HepG2 (cell line): Measurements from ENCODE around the gene NFE2L2. TPM values are rescaled to one million over a fixed set of nuclear protein-coding genes. Genes with fewer than 3 reads are reported as not detected.

Experiments used
- ATAC-seq: fragments of 200-7000 bp; cut with Tn5 transposase; 3 replicates; pipeline ENCODE4 v1.9.1; 2020; ENCODE audit warnings: mild to moderate bottlenecking, moderate library complexity
- BruUV-seq: library from RNA; stranded (reverse); fragments of 400-500 nt; replicated peaks from 2 replicates; lab custom pipeline; 2021; lab: Mats Ljungman, UMichigan
- CTCF ChIA-PET: fragments of 300-600 bp; formaldehyde crosslinking; extraction: SDS; loops from one replicate; lab custom pipeline; 2021; ENCODE audit warnings: low total read pairs, inconsistent platforms, low intra/inter-chr PET ratio; lab: Yijun Ruan, JAX
- POLR2A ChIA-PET: fragments of 350-600 bp; sonication (Branson Sonifier 250); formaldehyde crosslinking; loops from one replicate; lab custom pipeline; 2020; ENCODE audit warnings: antibody characterized with exemption, inconsistent platforms; lab: Yijun Ruan, JAX
- DNase-seq: peaks from one replicate; pipeline ENCODE4 v3.0.0-alpha.2; 2015; ENCODE audit warnings: low spot score
- FAIRE-seq: peaks from 3 replicates; lab custom pipeline; 2011; peaks lifted over from hg19 to GRCh38; lab: Jason Lieb, UNC
- H2AFZ ChIP-seq: one replicate; pipeline ENCODE4 v1.6.1; 2011; ENCODE audit warnings: low read length, inconsistent platforms
- H3K27ac ChIP-seq: fragments of 300-600 bp; 3 replicates; pipeline ENCODE4 v1.8.0; 2011; ENCODE audit warnings: mixed run types, mild to moderate bottlenecking, mixed read lengths, low read length, inconsistent platforms; ENCODE audit not compliant: insufficient read depth; ENCODE audit errors: extremely low read length
- H3K27me3 ChIP-seq, 2 experiments: fragments of 200-600 bp in 1 of 2; 2 replicates in 1 of 2; 3 replicates in 1 of 2; pipeline versions ENCODE4 v1.6.0 to v1.8.0; 2011; ENCODE audit warnings: low read length in 2 of 2, mild to moderate bottlenecking in 2 of 2, moderate library complexity in 2 of 2, inconsistent platforms in 1 of 2; ENCODE audit not compliant: insufficient read depth in 2 of 2, control insufficient read depth in 1 of 2
- H3K36me3 ChIP-seq, 2 experiments: fragments of 200-600 bp in 1 of 2; replicated peaks in 1 of 2; 2 replicates in 1 of 2; 3 replicates in 1 of 2; pipeline versions ENCODE4 v1.5.1 to v1.8.0; 2011; ENCODE audit warnings: low read length in 2 of 2, inconsistent platforms in 1 of 2; ENCODE audit not compliant: insufficient read depth in 2 of 2, control insufficient read depth in 1 of 2
- H3K4me1 ChIP-seq: 2 replicates; pipeline ENCODE4 v1.5.1; 2012; ENCODE audit warnings: low read length, inconsistent platforms; ENCODE audit not compliant: insufficient read depth
- H3K4me2 ChIP-seq: 2 replicates; pipeline ENCODE4 v1.6.0; 2011; ENCODE audit warnings: low read depth, low read length, inconsistent platforms
- H3K4me3 ChIP-seq, 3 experiments: fragments of 200-600 bp in 1 of 3; sonication (generic), shearing (Covaris generic) in 1 of 3; replicated peaks in 1 of 3; 2 replicates each; pipeline ENCODE4 v1.5.1; 2011 to 2016; ENCODE audit warnings: low read length in 3 of 3, inconsistent platforms in 2 of 3, low read depth in 2 of 3, mild to moderate bottlenecking in 2 of 3, control low read depth in 1 of 3, mixed read lengths in 1 of 3; ENCODE audit not compliant: insufficient read depth in 1 of 3
- H3K79me2 ChIP-seq: one replicate; pipeline ENCODE4 v1.6.1; 2011; ENCODE audit warnings: low read length, inconsistent platforms; ENCODE audit not compliant: insufficient read depth
- H3K9ac ChIP-seq: 2 replicates; pipeline ENCODE4 v1.6.0; 2011; ENCODE audit warnings: mild to moderate bottlenecking, low read depth, low read length, inconsistent platforms; ENCODE audit not compliant: insufficient read depth
- H3K9me3 ChIP-seq: 2 replicates; pipeline ENCODE4 v1.5.1; 2012; ENCODE audit warnings: mild to moderate bottlenecking, low read length
- H4K20me1 ChIP-seq: 2 replicates; pipeline ENCODE4 v1.6.0; 2011; ENCODE audit warnings: inconsistent platforms, mild to moderate bottlenecking, low read length, moderate library complexity; ENCODE audit not compliant: insufficient read depth
- DMAP1 ChIP-seq: IDR thresholded peaks from 2 replicates; pipeline ENCODE4 v1.6.1; 2016
- KLF16 ChIP-seq, 2 experiments: sonication (generic) in 1 of 2; formaldehyde crosslinking in 1 of 2; IDR thresholded peaks; 2 replicates each; pipeline versions ENCODE4 v1.6.1 to v1.8.0; 2016 to 2023; ENCODE audit warnings: missing genetic modification reagents in 2 of 2, missing compliant biosample characterization in 1 of 2
- MIER3 ChIP-seq: IDR thresholded peaks from 2 replicates; pipeline ENCODE4 v1.6.1; 2016; ENCODE audit warnings: missing compliant biosample characterization, borderline replicate concordance
- NCOA2 ChIP-seq: sonication (generic); formaldehyde crosslinking; IDR thresholded peaks from 2 replicates; pipeline ENCODE4 v1.8.0; 2022; ENCODE audit warnings: inconsistent platforms
- NFATC3 ChIP-seq: sonication (generic); formaldehyde crosslinking; IDR thresholded peaks from 2 replicates; pipeline ENCODE4 v1.5.1; 2020; ENCODE audit warnings: mild to moderate bottlenecking, missing genetic modification reagents
- RAD51 ChIP-seq: fragments of 450-650 bp; IDR thresholded peaks from 2 replicates; pipeline ENCODE4 v1.6.1; 2016; ENCODE audit warnings: borderline replicate concordance
- RBM22 ChIP-seq: fragments of 200-400 bp; formaldehyde crosslinking; optimal IDR thresholded peaks from 2 replicates; pipeline ENCODE3; 2017; ENCODE audit warnings: mild to moderate bottlenecking, low read length, moderate library complexity
- SAP130 ChIP-seq: IDR thresholded peaks from 2 replicates; pipeline ENCODE4 v1.6.1; 2016; ENCODE audit warnings: low read depth
- SMARCC2 ChIP-seq: fragments of 450-650 bp; IDR thresholded peaks from 2 replicates; pipeline ENCODE4 v1.6.1; 2017; ENCODE audit warnings: antibody characterized with exemption, mild to moderate bottlenecking
- SSRP1 ChIP-seq: IDR thresholded peaks from 2 replicates; pipeline ENCODE4 v1.6.1; 2016; ENCODE audit warnings: control low read depth
- TEAD2 ChIP-seq: sonication (generic); formaldehyde crosslinking; IDR thresholded peaks from 2 replicates; pipeline ENCODE4 v1.9.0; 2021; ENCODE audit warnings: missing genetic modification reagents
- ZNF101 ChIP-seq: sonication (generic); formaldehyde crosslinking; IDR thresholded peaks from 2 replicates; pipeline ENCODE4 v1.4.0; 2020; ENCODE audit warnings: mild to moderate bottlenecking, low read depth, missing genetic modification reagents, borderline replicate concordance
- ZNF160 ChIP-seq: sonication (generic); formaldehyde crosslinking; IDR thresholded peaks from 2 replicates; pipeline ENCODE4 v1.8.0; 2022; ENCODE audit warnings: mild to moderate bottlenecking, inconsistent platforms, missing genetic modification reagents
- ZNF317 ChIP-seq: sonication (generic); formaldehyde crosslinking; IDR thresholded peaks from 2 replicates; pipeline ENCODE4 v1.5.0; 2020; ENCODE audit warnings: mild to moderate bottlenecking, missing genetic modification reagents
- ZNF839 ChIP-seq: sonication (generic); formaldehyde crosslinking; IDR thresholded peaks from 2 replicates; pipeline ENCODE4 v1.4.0; 2020; ENCODE audit warnings: missing genetic modification reagents, mild to moderate bottlenecking, borderline replicate concordance
- WGBS: methylation state at CpG from one replicate; pipeline ENCODE4 v1.1.6; 2017; ENCODE audit warnings: low lambda C conversion rate; 5-methylcytosine and 5-hydroxymethylcytosine counted together
- in situ Hi-C: cut with HindIII; loops from 2 replicates; pipeline ENCODE4 v1.10.0; 2017; ENCODE audit warnings: low pct_unique_long_range_greater_than_20kb; ENCODE audit not compliant: extremely low pct_ligation_motif_present
- intact Hi-C: fragments of 100-400 bp; cut with micrococcal nuclease; formaldehyde crosslinking; loops from one replicate; pipeline ENCODE4 v1.10.0; 2022; ENCODE audit not compliant: unreplicated experiment
- polyA plus RNA-seq, 8 experiments: library from polyadenylated mRNA; depleted of rRNA in 3 of 8; stranded (reverse) in 7 of 8; unstranded in 1 of 8; fragments of >200 nt; fragmentation: Illumina TruSeq in 4 of 8; extraction: Trizol in 4 of 8; gene quantifications; 2 replicates each; pipeline versions ENCODE4 v1.2.1 to v1.2.3, GENCODE V29; 2011 to 2016; ENCODE audit warnings: low read depth in 4 of 8, missing spikeins in 1 of 8, mixed read lengths in 1 of 8; ENCODE audit not compliant: insufficient read depth in 1 of 8
- total RNA-seq, 5 experiments: library from RNA; depleted of rRNA; stranded (reverse); fragments of >200 nt; fragmentation: Illumina TruSeq; extraction: Trizol; gene quantifications; 2 replicates each; pipeline ENCODE4 v1.2.3, GENCODE V29; 2016; ENCODE audit warnings: low read depth in 1 of 5

The NFE2L2 gene
- total and polyA plus RNA-seq, 2 of the 13 experiments (the other 11 are each of a cell fraction or from before 2014, with no cell fraction given) = 84.6 to 215 TPM

DNA sequence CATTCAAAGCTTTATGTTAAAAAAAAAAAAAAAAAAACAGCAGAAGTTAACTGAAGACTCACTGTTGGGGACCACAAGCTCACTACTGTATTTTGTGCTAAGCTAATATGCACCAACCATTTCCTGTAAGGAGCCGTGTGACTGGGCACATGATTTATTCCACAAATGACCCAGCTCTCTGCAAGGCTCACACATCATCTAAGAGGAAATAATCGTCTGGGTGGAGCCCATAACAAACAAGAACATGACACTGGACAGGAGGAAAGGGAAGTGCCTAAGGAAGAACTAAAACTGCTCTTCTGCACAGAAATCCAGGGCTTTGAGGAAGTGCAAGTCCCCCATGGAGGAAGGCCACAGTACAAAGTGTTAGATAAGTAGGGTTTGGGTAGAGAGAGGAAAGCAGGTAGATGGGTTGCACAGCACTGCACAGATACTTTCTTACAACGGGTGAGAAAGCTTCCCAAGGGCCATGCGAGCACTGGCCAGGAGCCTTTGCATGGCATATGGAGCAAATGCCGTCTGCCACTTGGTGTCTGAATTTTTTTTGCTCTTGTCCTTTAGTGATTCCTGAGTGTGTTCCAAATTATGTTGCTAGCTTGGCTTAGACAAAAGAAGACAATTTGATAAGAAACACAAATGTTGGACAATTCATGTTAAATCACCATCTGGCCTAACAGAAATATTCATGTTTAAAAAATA is 24.4 kb downstream of the NFE2L2 start (continued):
- no peak for TF ChIP-seq NFATC3
- TF ChIP-seq SAP130 (CRISPR knock-in tag) = 0 out of 2 replicates have a peak, but pooled peaks have one; percentile 13
- TF ChIP-seq ZNF101 (CRISPR knock-in tag) = no peak
- no peak for TF ChIP-seq ZNF317 (CRISPR knock-in tag)
- TF ChIP-seq RAD51 = 0 out of 2 replicates have a peak, but pooled peaks have one; percentile 7
- no peak for TF ChIP-seq ZNF839 (CRISPR knock-in tag)
- TF ChIP-seq DMAP1 (CRISPR knock-in tag) = no peak
- TF ChIP-seq MIER3 (CRISPR knock-in tag) = 0 out of 2 replicates have a peak, but pooled peaks have one; percentile 22
- TF ChIP-seq SMARCC2 = no peak
- peak; percentile 89; the same call in 1 of the 2 replicates for TF ChIP-seq SSRP1 (CRISPR knock-in tag)
- no peak for TF ChIP-seq TEAD2 (CRISPR knock-in tag)
- no peak for TF ChIP-seq ZNF160 (CRISPR knock-in tag)
- TF ChIP-seq NCOA2 (CRISPR knock-in tag) = 0 out of 2 replicates have a peak, but pooled peaks have one; percentile 16

DNA sequence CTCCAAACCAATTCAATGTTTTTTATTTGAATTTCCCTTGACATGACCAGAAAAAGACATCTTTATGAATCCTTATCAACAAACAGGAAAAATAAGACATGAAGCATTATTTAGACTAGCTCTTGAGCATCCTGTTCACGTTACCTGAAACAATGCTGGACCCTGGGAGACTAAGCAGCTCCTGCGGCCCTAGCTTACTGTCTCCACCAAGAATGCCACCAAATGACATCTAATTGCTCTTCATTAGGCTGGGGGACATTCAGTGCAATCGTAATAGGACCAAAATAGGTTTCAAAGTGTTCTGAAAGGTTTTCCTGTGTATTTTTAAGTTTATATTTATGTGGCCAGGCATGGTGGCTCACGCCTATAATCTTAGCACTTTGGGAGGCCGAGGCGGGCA is 25.5 kb downstream of the NFE2L2 start:
- DNase-seq = no peak
- TF ChIP-seq RBM22 = peak; percentile 96
- TF ChIP-seq KLF16 (CRISPR knock-in tag; IDR thresholded peaks at IDR 0.05) = no peak
- TF ChIP-seq, all 625 proteins: peak for 1
- WGBS = 93% methylated on average over 6 of the region's 6 CpGs
- Histone ChIP-seq H3K9ac (no peak overlapping the region), H3K36me3 (peaks cover 15 to 45% of the 10 kb centered on the region in 2 experiments), H3K4me1 (peaks cover 95% of the 10 kb centered on the region), H3K9me3 (no peaks in the 10 kb centered on the region), H3K4me2 (no peak overlapping the region), H2AFZ (no peak overlapping the region), H3K79me2 (peaks cover 97% of the 10 kb centered on the region), H3K27me3 (no peaks in the 10 kb centered on the region), H4K20me1 (peaks cover 98% of the 10 kb centered on the region), H3K27ac (no peak overlapping the region), H3K4me3 (no peak overlapping the region)
- in situ Hi-C loops = no loop called here
- intact Hi-C loops = no loop called here
- BruUV-seq = no TSS peak
- ChIA-PET POLR2A (interaction anchor here (0.7 to 5.6 kb wide), 9 partner anchors 8 to 74 kb away, joined by 3 to 17 read pairs (median 3); partner anchors contain the start of genes HNRNPA3 and NFE2L2), CTCF (no interaction called here)
- FAIRE-seq (no peak), ATAC-seq (no peak)
